ENCODE results near the gene CCDC40.

Gene CCDC40

DNA sequence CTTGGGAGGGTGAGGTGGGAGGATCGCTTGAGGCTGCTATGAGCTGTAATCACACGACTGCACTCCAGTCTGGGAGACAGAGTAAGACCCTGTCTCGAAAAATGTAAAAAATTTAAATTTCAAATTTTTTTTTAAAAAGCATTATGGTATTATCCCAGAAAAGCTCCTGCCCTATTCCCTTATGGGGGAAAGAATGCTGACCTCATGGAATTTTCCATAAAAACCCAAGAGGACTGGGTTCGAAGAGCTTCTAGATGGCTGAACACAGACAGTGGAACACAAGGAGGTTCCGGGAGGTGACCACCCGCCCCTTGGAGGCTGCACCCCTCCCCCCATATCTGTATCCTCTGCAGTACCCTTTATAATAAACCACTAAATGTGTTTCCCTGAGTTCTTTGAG is 106.5 kb downstream of the CCDC40 start:
- peaks cover 25 to 77% of the 10 kb centered on the region in 2 donors for H3K36me3 ChIP-seq (replicated peaks in 1 of 2; ENCODE audit: control insufficient read depth in 2 of 2, insufficient read depth in 2 of 2, low read length in 2 of 2)
- H3K14ac ChIP-seq (ENCODE audit: low read length): no peak overlapping the region
- no peak overlapping the region for H4K8ac ChIP-seq (ENCODE audit: low read depth, low read length)
- WGBS, 2 donors (ENCODE audit: extremely low coverage in 2 of 2, insufficient read length in 2 of 2, insufficient replicate concordance in 1 of 2): no CpG with 5 or more reads among the region's 6 CpGs
- no peak for DNase-seq (ENCODE audit: low spot score)
- H3K18ac ChIP-seq (ENCODE audit: low read length): no peak overlapping the region
- H3K79me1 ChIP-seq (ENCODE audit: low read depth, low read length): peaks cover 9% of the 10 kb centered on the region
- no peak overlapping the region for H4K91ac ChIP-seq (ENCODE audit: low read depth, low read length, poor library complexity)
- H3K27ac ChIP-seq (replicated peaks; ENCODE audit: low read length): peak overlapping the region; percentile 8
- H3K9me3 ChIP-seq (replicated peaks in 1 of 2; ENCODE audit: control insufficient read depth in 2 of 2, insufficient read depth in 1 of 2, low read depth in 1 of 2, low read length in 2 of 2): no peaks in the 10 kb centered on the region
- H3K4me1 ChIP-seq (ENCODE audit: control insufficient read depth in 2 of 2, insufficient read depth in 1 of 2, low read depth in 1 of 2, low read length in 2 of 2): peaks cover 7 to 15% of the 10 kb centered on the region in 2 donors
- H2BK5ac ChIP-seq (ENCODE audit: low read length): no peak overlapping the region
- H3K9ac ChIP-seq (ENCODE audit: low read depth, low read length, poor library complexity): no peak overlapping the region
- no peak overlapping the region for H2AK5ac ChIP-seq (ENCODE audit: low read depth, low read length)
- H3K27me3 ChIP-seq (ENCODE audit: control insufficient read depth in 3 of 3, insufficient read depth in 3 of 3, low read depth in 1 of 3, low read length in 3 of 3): no peaks in the 10 kb centered on the region
- no peak overlapping the region for H3K4ac ChIP-seq (ENCODE audit: low read length)
- H2BK15ac ChIP-seq (ENCODE audit: low read length): no peak overlapping the region
- H2BK12ac ChIP-seq (ENCODE audit: low read length): no peak overlapping the region
- no peak overlapping the region for H2BK120ac ChIP-seq (ENCODE audit: low read depth, low read length)
- no peak overlapping the region for H2AFZ ChIP-seq (ENCODE audit: low read length)
- no peak overlapping the region for H3K4me2 ChIP-seq (ENCODE audit: insufficient read depth, low read length, poor library complexity, severe bottlenecking)
- H3K4me3 ChIP-seq (ENCODE audit: low read length in 2 of 2): no peak overlapping the region
- no peak overlapping the region for H3K23ac ChIP-seq (ENCODE audit: low read depth, low read length, poor library complexity)

- Histone ChIP-seq H3K79me1 (ENCODE audit: low read depth, low read length) (peaks cover 9% of the 10 kb centered on the region), H3K4ac (ENCODE audit: low read length) (no peak overlapping the region), H2BK15ac (ENCODE audit: low read length) (no peak overlapping the region), H3K4me1 (ENCODE audit: control insufficient read depth in 2 of 2, insufficient read depth in 1 of 2, low read depth in 1 of 2, low read length in 2 of 2) (peaks cover 10 to 19% of the 10 kb centered on the region in 2 donors), H2BK120ac (ENCODE audit: low read depth, low read length) (no peak overlapping the region), H3K9me3 (replicated peaks in 1 of 2; ENCODE audit: control insufficient read depth in 2 of 2, insufficient read depth in 1 of 2, low read depth in 1 of 2, low read length in 2 of 2) (no peaks in the 10 kb centered on the region), H3K36me3 (replicated peaks in 1 of 2; ENCODE audit: control insufficient read depth in 2 of 2, insufficient read depth in 2 of 2, low read length in 2 of 2) (peaks cover 11 to 53% of the 10 kb centered on the region in 2 donors), H3K27me3 (ENCODE audit: control insufficient read depth in 3 of 3, insufficient read depth in 3 of 3, low read depth in 1 of 3, low read length in 3 of 3) (no peaks in the 10 kb centered on the region), H2BK12ac (ENCODE audit: low read length) (no peak overlapping the region), H3K4me3 (ENCODE audit: low read length in 2 of 2) (peak overlapping the region; percentile 87 to 99), H3K27ac (replicated peaks; ENCODE audit: low read length) (no peak overlapping the region), H2BK5ac (ENCODE audit: low read length) (no peak overlapping the region), H4K8ac (ENCODE audit: low read depth, low read length) (no peak overlapping the region), H3K23ac (ENCODE audit: low read depth, low read length, poor library complexity) (no peak overlapping the region), H2AK5ac (ENCODE audit: low read depth, low read length) (no peak overlapping the region), H4K91ac (ENCODE audit: low read depth, low read length, poor library complexity) (peak overlapping the region; percentile 11), H3K18ac (ENCODE audit: low read length) (no peak overlapping the region), H2AFZ (ENCODE audit: low read length) (no peak overlapping the region), H3K14ac (ENCODE audit: low read length) (no peak overlapping the region), H3K9ac (ENCODE audit: low read depth, low read length, poor library complexity) (peak overlapping the region; percentile 53), H3K4me2 (ENCODE audit: insufficient read depth, low read length, poor library complexity, severe bottlenecking) (peak overlapping the region; percentile 74)
- DNase-seq (ENCODE audit: low spot score): no peak
- WGBS, 2 donors (ENCODE audit: extremely low coverage in 2 of 2, insufficient read length in 2 of 2, insufficient replicate concordance in 1 of 2): no CpG with 5 or more reads among the region's 10 CpGs
These were observed 108.9 kb downstream of the CCDC40 start for GRCh38 chr17:80145076-80146075.

GRCh38 chr17:80146121-80147034 is 109.9 kb downstream of the CCDC40 start:
- peak; percentile 42 for DNase-seq (ENCODE audit: low spot score)
- H2BK120ac ChIP-seq (ENCODE audit: low read depth, low read length): no peak overlapping the region
- peaks cover 10 to 21% of the 10 kb centered on the region in 2 donors for H3K4me1 ChIP-seq (ENCODE audit: control insufficient read depth in 2 of 2, insufficient read depth in 1 of 2, low read depth in 1 of 2, low read length in 2 of 2)
- no peak overlapping the region for H2BK15ac ChIP-seq (ENCODE audit: low read length)
- peaks cover 9% of the 10 kb centered on the region for H3K79me1 ChIP-seq (ENCODE audit: low read depth, low read length)
- no peak overlapping the region for H4K8ac ChIP-seq (ENCODE audit: low read depth, low read length)
- peak overlapping the region; percentile 85 for H2AFZ ChIP-seq (ENCODE audit: low read length)
- H3K4me2 ChIP-seq (ENCODE audit: insufficient read depth, low read length, poor library complexity, severe bottlenecking): peak overlapping the region; percentile 74
- H3K27me3 ChIP-seq (ENCODE audit: control insufficient read depth in 3 of 3, insufficient read depth in 3 of 3, low read depth in 1 of 3, low read length in 3 of 3): no peaks in the 10 kb centered on the region
- H3K4me3 ChIP-seq (ENCODE audit: low read length in 2 of 2): peak overlapping the region; percentile 87 to 99
- peaks cover 11 to 43% of the 10 kb centered on the region in 2 donors for H3K36me3 ChIP-seq (replicated peaks in 1 of 2; ENCODE audit: control insufficient read depth in 2 of 2, insufficient read depth in 2 of 2, low read length in 2 of 2)
- H3K23ac ChIP-seq (ENCODE audit: low read depth, low read length, poor library complexity): peak overlapping the region; percentile 49
- peak overlapping the region; percentile 91 for H3K18ac ChIP-seq (ENCODE audit: low read length)
- H2BK12ac ChIP-seq (ENCODE audit: low read length): no peak overlapping the region
- H2BK5ac ChIP-seq (ENCODE audit: low read length): peak overlapping the region; percentile 30
- H2AK5ac ChIP-seq (ENCODE audit: low read depth, low read length): peak overlapping the region; percentile 34
- no peak overlapping the region for H4K91ac ChIP-seq (ENCODE audit: low read depth, low read length, poor library complexity)
- no peaks in the 10 kb centered on the region for H3K9me3 ChIP-seq (replicated peaks in 1 of 2; ENCODE audit: control insufficient read depth in 2 of 2, insufficient read depth in 1 of 2, low read depth in 1 of 2, low read length in 2 of 2)
- H3K4ac ChIP-seq (ENCODE audit: low read length): no peak overlapping the region
- no CpG with 5 or more reads among the region's 69 CpGs for WGBS, 2 donors (ENCODE audit: extremely low coverage in 2 of 2, insufficient read length in 2 of 2, insufficient replicate concordance in 1 of 2)
- H3K14ac ChIP-seq (ENCODE audit: low read length): no peak overlapping the region
- peak overlapping the region; percentile 97 for H3K9ac ChIP-seq (ENCODE audit: low read depth, low read length, poor library complexity)
- peak overlapping the region; percentile 48 for H3K27ac ChIP-seq (replicated peaks; ENCODE audit: low read length)

Measured in neuronal stem cell (in vitro differentiated cells).